GM12878 (cell line): ENCODE measurements around the gene SLC16A10. TPM values are rescaled to one million over a fixed set of nuclear protein-coding genes. Genes with fewer than 3 reads are reported as not detected.

Experiments
- ATAC-seq: fragments of 200-7000 bp; cut with Tn5 transposase; 3 replicates; pipeline ENCODE4 v1.9.1; 2020; ENCODE audit warnings: mild to moderate bottlenecking, moderate library complexity
- BruUV-seq: library from RNA; stranded (reverse); fragments of 400-500 nt; replicated peaks from 2 replicates; lab custom pipeline; 2021; lab: Mats Ljungman, UMichigan
- CTCF ChIA-PET: fragments of 300-600 bp; sonication (Branson Sonifier 250); formaldehyde crosslinking; extraction: SDS; loops from one replicate; lab custom pipeline; 2021; ENCODE audit warnings: inconsistent platforms; lab: Yijun Ruan, JAX
- POLR2A ChIA-PET: fragments of 350-600 bp; formaldehyde crosslinking; extraction: SDS; loops from one replicate; lab custom pipeline; 2021; ENCODE audit warnings: inconsistent platforms; lab: Charles Lee
- RAD21 ChIA-PET: fragments of 300-600 bp; sonication (Branson Sonifier 250); formaldehyde crosslinking; loops from one replicate; lab custom pipeline; 2023; ENCODE audit warnings: antibody characterized with exemption; ENCODE audit not compliant: unreplicated experiment; lab: Charles Lee
- SMC1A ChIA-PET: fragments of 300-600 bp; sonication (Branson Sonifier 250); formaldehyde crosslinking; loops from one replicate; lab custom pipeline; 2023; ENCODE audit not compliant: unreplicated experiment, uncharacterized antibody; lab: Charles Lee
- DNase-seq: peaks from one replicate; pipeline ENCODE4 v3.0.0-alpha.2; 2011; ENCODE audit warnings: low read depth, low spot score
- FAIRE-seq: peaks from 3 replicates; lab custom pipeline; 2011; peaks lifted over from hg19 to GRCh38; lab: Jason Lieb, UNC
- H2AFZ ChIP-seq: 2 replicates; pipeline ENCODE4 v1.6.0; 2011; ENCODE audit warnings: low read depth, low read length, control low read depth; ENCODE audit not compliant: control insufficient read depth
- H3K27ac ChIP-seq: 2 replicates; pipeline ENCODE4 v1.5.1; 2011; ENCODE audit warnings: control low read depth; ENCODE audit not compliant: control insufficient read depth, insufficient read depth
- H3K27me3 ChIP-seq, 2 experiments: replicated peaks in 1 of 2; 2 replicates each; pipeline versions ENCODE4 v1.6.0 to v1.6.1; 2011; ENCODE audit warnings: low read length in 1 of 2; ENCODE audit not compliant: control insufficient read depth in 2 of 2, insufficient read depth in 2 of 2
- H3K36me3 ChIP-seq, 2 experiments: 2 replicates each; pipeline ENCODE4 v1.5.1; 2011; ENCODE audit warnings: low read length in 1 of 2; ENCODE audit not compliant: control insufficient read depth in 2 of 2, insufficient read depth in 2 of 2
- H3K4me1 ChIP-seq: 2 replicates; pipeline ENCODE4 v1.6.1; 2011; ENCODE audit warnings: mild to moderate bottlenecking, low read length, moderate library complexity, mixed read lengths; ENCODE audit not compliant: control insufficient read depth, insufficient read depth
- H3K4me2 ChIP-seq: 2 replicates; pipeline ENCODE4 v1.6.0; 2011; ENCODE audit warnings: control low read depth; ENCODE audit not compliant: control insufficient read depth, insufficient read depth
- H3K4me3 ChIP-seq: fragments of 200-600 bp; sonication (generic); 2 replicates; pipeline ENCODE4 v1.5.1; 2016
- H3K79me2 ChIP-seq: 2 replicates; pipeline ENCODE4 v1.6.0; 2011; ENCODE audit warnings: low read length; ENCODE audit not compliant: control insufficient read depth, insufficient read depth
- H3K9ac ChIP-seq: 2 replicates; pipeline ENCODE4 v1.8.0; 2011; ENCODE audit warnings: low read length, control low read depth, mixed read lengths; ENCODE audit not compliant: control insufficient read depth, insufficient read depth
- H3K9me3 ChIP-seq: replicated peaks from 3 replicates; pipeline ENCODE4 v1.5.1; 2011; ENCODE audit warnings: mild to moderate bottlenecking, low read length; ENCODE audit not compliant: control insufficient read depth, insufficient read depth
- H4K20me1 ChIP-seq: 2 replicates; pipeline ENCODE4 v1.6.0; 2011; ENCODE audit not compliant: control insufficient read depth, insufficient read depth
- BCL11A ChIP-seq: IDR thresholded peaks from 2 replicates; pipeline ENCODE4 v1.6.1; 2011; ENCODE audit warnings: low read depth, low read length
- CHD1 ChIP-seq: IDR thresholded peaks from 2 replicates; pipeline ENCODE4 v1.6.1; 2012; ENCODE audit warnings: low read depth, low read length, improper control_type of control experiment
- JUNB ChIP-seq: IDR thresholded peaks from 2 replicates; pipeline ENCODE4 v1.6.1; 2016; ENCODE audit warnings: antibody characterized with exemption, mild to moderate bottlenecking
- KLF5 ChIP-seq: fragments of 450-650 bp; IDR thresholded peaks from 2 replicates; pipeline ENCODE4 v1.6.1; 2014; ENCODE audit warnings: mild to moderate bottlenecking; ENCODE audit not compliant: partially characterized antibody
- PML ChIP-seq: IDR thresholded peaks from 2 replicates; pipeline ENCODE4 v1.6.1; 2012; ENCODE audit warnings: low read length, inconsistent platforms
- RCOR1 ChIP-seq: conservative IDR thresholded peaks from 2 replicates; pipeline ENCODE4 v1.6.1; 2012; ENCODE audit warnings: low read depth, low read length, improper control_type of control experiment
- SMAD5 ChIP-seq: IDR thresholded peaks from 2 replicates; pipeline ENCODE4 v1.6.1; 2016; ENCODE audit warnings: antibody characterized with exemption, low read depth
- TBL1XR1 ChIP-seq: IDR thresholded peaks from 2 replicates; pipeline ENCODE4 v1.6.1; 2012; ENCODE audit warnings: low read depth, low read length, improper control_type of control experiment
- ZBED1 ChIP-seq: IDR thresholded peaks from 2 replicates; pipeline ENCODE4 v1.6.1; 2016; ENCODE audit warnings: borderline replicate concordance
- ZSCAN29 ChIP-seq: fragments of 450-650 bp; IDR thresholded peaks from 2 replicates; pipeline ENCODE4 v1.6.1; 2017; ENCODE audit warnings: mild to moderate bottlenecking, moderate library complexity
- WGBS: methylation state at CpG from one replicate; pipeline ENCODE4 v1.1.6; 2016; ENCODE audit warnings: low lambda C conversion rate; ENCODE audit not compliant: insufficient replicate concordance, insufficient coverage; ENCODE audit errors: missing lambda C conversion rate; 5-methylcytosine and 5-hydroxymethylcytosine counted together
- in situ Hi-C: fragments of 300-500 bp; cut with MboI; formaldehyde crosslinking; loops from 9 replicates; pipeline ENCODE4 v1.14.3; 2018; ENCODE audit warnings: mixed read lengths
- intact Hi-C: fragments of 100-400 bp; cut with micrococcal nuclease; formaldehyde crosslinking; loops from one replicate; pipeline ENCODE4 v1.14.2; 2022; ENCODE audit not compliant: unreplicated experiment
- polyA plus RNA-seq, 11 experiments: library from polyadenylated mRNA; depleted of rRNA in 4 of 11; unstranded in 6 of 11; stranded (reverse) in 5 of 11; fragments of >200 nt; fragmentation: Nextera tagmentation in 4 of 11; fragmentation: Illumina TruSeq in 1 of 11; extraction: Ambion mirVana in 4 of 11; extraction: Trizol in 1 of 11; gene quantifications; 1 replicate in 1 of 11; 2 replicates in 10 of 11; pipeline versions ENCODE4 v1.2.1 to v1.2.3, GENCODE V29; 2011 to 2016; ENCODE audit warnings: inconsistent platforms in 2 of 11, missing spikeins in 2 of 11, low read depth in 1 of 11
- total RNA-seq, 4 experiments: library from RNA; depleted of rRNA in 3 of 4; stranded (reverse); fragments of >200 nt in 3 of 4; fragmentation: Illumina TruSeq in 1 of 4; extraction: Trizol in 1 of 4; gene quantifications; 2 replicates each; pipeline versions ENCODE4 v1.2.1 to v1.2.3, GENCODE V29; 2013 to 2021
- TF ChIP-seq, protein P1 (sequence below): fragments of 450-650 bp; IDR thresholded peaks from 2 replicates; pipeline ENCODE4 v1.6.1; 2018; ENCODE audit warnings: borderline replicate concordance, mild to moderate bottlenecking; ENCODE audit not compliant: partially characterized antibody
- TF ChIP-seq, protein P2 (sequence below): fragments of 450-650 bp; formaldehyde crosslinking; IDR thresholded peaks from 2 replicates; pipeline ENCODE4 v1.5.0; 2022; ENCODE audit warnings: mild to moderate bottlenecking, missing genetic modification characterization
- TF ChIP-seq, protein P3 (sequence below): IDR thresholded peaks from 2 replicates; pipeline ENCODE4 v1.6.1; 2011; ENCODE audit warnings: borderline replicate concordance, low read depth, mild to moderate bottlenecking, moderate library complexity, mixed read lengths, low read length; ENCODE audit not compliant: insufficient read depth; ENCODE audit errors: extremely low read length
- TF ChIP-seq, protein P4 (sequence below): IDR thresholded peaks from 2 replicates; pipeline ENCODE4 v1.6.1; 2012; ENCODE audit warnings: mild to moderate bottlenecking, low read depth, low read length

The SLC16A10 gene
- total and polyA plus RNA-seq, 10 of the 15 experiments (the other 5 are each of a cell fraction or from before 2014, with no cell fraction given) = 2.3 to 19.0 (median 8.0) TPM

DNA sequence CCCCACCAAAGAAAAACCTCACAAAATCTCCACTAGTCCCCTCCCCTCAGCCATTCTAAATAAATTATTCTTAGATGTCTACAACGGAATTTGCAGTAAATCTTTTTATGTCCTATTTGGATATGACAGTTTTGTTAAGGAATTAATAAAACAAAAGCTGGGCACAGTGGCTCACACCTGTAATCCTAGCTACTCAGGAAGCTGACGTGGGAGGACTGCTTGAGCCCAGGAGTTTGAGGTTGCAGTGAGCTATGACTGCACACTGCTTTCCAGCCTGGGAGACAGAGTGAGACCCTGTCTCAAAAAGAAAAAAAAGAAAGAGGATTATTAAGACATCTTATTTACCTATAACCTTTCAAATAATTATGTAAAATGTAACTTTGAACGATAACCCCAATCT, 165.4 kb downstream of the SLC16A10 start:
- SMC1A ChIA-PET = interaction anchor here (2.4 kb wide), 1 partner anchor 226 kb away, joined by 10 read pairs; no protein-coding TSS in a partner anchor
- CTCF ChIA-PET = interaction anchor here (4.8 kb wide), 1 partner anchor 226 kb away, joined by 17 read pairs; no protein-coding TSS in a partner anchor
- intact Hi-C loops = loop anchor here (10.0 kb wide), 1 partner anchor 352 kb away; the partner anchor contains the start of gene TRAF3IP2
- POLR2A ChIA-PET = no interaction called here
- ATAC-seq (no peak), DNase-seq (no peak), FAIRE-seq (no peak)
- no peaks in the 10 kb centered on the region for H3K79me2 ChIP-seq
- no peaks in the 10 kb centered on the region for H3K4me1 ChIP-seq
- H3K27me3 ChIP-seq = no peaks in the 10 kb centered on the region
- no peak overlapping the region for H3K9ac ChIP-seq
- no peak overlapping the region for H3K4me2 ChIP-seq
- no peak overlapping the region for H3K27ac ChIP-seq
- H3K9me3 ChIP-seq = no peaks in the 10 kb centered on the region
- H4K20me1 ChIP-seq = no peaks in the 10 kb centered on the region
- no peaks in the 10 kb centered on the region for H3K36me3 ChIP-seq
- in situ Hi-C loops = loop anchor here (5.0 kb wide), 2 partner anchors 390 to 795 kb away; no protein-coding TSS in a partner anchor
- RAD21 ChIA-PET = interaction anchor here (0.9 to 1.2 kb wide), 2 partner anchors 136 to 570 kb away, joined by 3 read pairs; no protein-coding TSS in a partner anchor
- H3K4me3 ChIP-seq = no peak overlapping the region
- 61% methylated on average over 3 of the region's 3 CpGs for WGBS
- H2AFZ ChIP-seq = no peak overlapping the region
- no TSS peak for BruUV-seq
- TF ChIP-seq BCL11A = no peak
- no peak for TF ChIP-seq RCOR1
- TF ChIP-seq, protein P1, sequence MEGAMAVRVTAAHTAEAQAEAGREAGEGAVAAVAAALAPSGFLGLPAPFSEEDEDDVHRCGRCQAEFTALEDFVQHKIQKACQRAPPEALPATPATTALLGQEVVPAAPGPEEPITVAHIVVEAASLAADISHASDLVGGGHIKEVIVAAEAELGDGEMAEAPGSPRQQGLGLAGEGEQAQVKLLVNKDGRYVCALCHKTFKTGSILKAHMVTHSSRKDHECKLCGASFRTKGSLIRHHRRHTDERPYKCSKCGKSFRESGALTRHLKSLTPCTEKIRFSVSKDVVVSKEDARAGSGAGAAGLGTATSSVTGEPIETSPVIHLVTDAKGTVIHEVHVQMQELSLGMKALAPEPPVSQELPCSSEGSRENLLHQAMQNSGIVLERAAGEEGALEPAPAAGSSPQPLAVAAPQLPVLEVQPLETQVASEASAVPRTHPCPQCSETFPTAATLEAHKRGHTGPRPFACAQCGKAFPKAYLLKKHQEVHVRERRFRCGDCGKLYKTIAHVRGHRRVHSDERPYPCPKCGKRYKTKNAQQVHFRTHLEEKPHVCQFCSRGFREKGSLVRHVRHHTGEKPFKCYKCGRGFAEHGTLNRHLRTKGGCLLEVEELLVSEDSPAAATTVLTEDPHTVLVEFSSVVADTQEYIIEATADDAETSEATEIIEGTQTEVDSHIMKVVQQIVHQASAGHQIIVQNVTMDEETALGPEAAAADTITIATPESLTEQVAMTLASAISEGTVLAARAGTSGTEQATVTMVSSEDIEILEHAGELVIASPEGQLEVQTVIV = no peak
- no peak for TF ChIP-seq SMAD5
- TF ChIP-seq CHD1 = no peak
- TF ChIP-seq KLF5 = no peak
- TF ChIP-seq, protein P2, sequence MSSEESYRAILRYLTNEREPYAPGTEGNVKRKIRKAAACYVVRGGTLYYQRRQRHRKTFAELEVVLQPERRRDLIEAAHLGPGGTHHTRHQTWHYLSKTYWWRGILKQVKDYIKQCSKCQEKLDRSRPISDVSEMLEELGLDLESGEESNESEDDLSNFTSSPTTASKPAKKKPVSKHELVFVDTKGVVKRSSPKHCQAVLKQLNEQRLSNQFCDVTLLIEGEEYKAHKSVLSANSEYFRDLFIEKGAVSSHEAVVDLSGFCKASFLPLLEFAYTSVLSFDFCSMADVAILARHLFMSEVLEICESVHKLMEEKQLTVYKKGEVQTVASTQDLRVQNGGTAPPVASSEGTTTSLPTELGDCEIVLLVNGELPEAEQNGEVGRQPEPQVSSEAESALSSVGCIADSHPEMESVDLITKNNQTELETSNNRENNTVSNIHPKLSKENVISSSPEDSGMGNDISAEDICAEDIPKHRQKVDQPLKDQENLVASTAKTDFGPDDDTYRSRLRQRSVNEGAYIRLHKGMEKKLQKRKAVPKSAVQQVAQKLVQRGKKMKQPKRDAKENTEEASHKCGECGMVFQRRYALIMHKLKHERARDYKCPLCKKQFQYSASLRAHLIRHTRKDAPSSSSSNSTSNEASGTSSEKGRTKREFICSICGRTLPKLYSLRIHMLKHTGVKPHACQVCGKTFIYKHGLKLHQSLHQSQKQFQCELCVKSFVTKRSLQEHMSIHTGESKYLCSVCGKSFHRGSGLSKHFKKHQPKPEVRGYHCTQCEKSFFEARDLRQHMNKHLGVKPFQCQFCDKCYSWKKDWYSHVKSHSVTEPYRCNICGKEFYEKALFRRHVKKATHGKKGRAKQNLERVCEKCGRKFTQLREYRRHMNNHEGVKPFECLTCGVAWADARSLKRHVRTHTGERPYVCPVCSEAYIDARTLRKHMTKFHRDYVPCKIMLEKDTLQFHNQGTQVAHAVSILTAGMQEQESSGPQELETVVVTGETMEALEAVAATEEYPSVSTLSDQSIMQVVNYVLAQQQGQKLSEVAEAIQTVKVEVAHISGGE (CRISPR knock-in tag) = no peak
- TF ChIP-seq ZSCAN29 = no peak
- TF ChIP-seq TBL1XR1 = no peak
- no peak for TF ChIP-seq ZBED1
- TF ChIP-seq PML = no peak
- TF ChIP-seq, protein P3, sequence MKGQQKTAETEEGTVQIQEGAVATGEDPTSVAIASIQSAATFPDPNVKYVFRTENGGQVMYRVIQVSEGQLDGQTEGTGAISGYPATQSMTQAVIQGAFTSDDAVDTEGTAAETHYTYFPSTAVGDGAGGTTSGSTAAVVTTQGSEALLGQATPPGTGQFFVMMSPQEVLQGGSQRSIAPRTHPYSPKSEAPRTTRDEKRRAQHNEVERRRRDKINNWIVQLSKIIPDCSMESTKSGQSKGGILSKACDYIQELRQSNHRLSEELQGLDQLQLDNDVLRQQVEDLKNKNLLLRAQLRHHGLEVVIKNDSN = no peak
- TF ChIP-seq JUNB = no peak
- TF ChIP-seq, protein P4, sequence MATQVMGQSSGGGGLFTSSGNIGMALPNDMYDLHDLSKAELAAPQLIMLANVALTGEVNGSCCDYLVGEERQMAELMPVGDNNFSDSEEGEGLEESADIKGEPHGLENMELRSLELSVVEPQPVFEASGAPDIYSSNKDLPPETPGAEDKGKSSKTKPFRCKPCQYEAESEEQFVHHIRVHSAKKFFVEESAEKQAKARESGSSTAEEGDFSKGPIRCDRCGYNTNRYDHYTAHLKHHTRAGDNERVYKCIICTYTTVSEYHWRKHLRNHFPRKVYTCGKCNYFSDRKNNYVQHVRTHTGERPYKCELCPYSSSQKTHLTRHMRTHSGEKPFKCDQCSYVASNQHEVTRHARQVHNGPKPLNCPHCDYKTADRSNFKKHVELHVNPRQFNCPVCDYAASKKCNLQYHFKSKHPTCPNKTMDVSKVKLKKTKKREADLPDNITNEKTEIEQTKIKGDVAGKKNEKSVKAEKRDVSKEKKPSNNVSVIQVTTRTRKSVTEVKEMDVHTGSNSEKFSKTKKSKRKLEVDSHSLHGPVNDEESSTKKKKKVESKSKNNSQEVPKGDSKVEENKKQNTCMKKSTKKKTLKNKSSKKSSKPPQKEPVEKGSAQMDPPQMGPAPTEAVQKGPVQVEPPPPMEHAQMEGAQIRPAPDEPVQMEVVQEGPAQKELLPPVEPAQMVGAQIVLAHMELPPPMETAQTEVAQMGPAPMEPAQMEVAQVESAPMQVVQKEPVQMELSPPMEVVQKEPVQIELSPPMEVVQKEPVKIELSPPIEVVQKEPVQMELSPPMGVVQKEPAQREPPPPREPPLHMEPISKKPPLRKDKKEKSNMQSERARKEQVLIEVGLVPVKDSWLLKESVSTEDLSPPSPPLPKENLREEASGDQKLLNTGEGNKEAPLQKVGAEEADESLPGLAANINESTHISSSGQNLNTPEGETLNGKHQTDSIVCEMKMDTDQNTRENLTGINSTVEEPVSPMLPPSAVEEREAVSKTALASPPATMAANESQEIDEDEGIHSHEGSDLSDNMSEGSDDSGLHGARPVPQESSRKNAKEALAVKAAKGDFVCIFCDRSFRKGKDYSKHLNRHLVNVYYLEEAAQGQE = no peak
